Activated T-cell treated with anti-CD3 and anti-CD28 coated beads, Interleukin-2, amount 50 U/mL, for 24 hours (primary cell): ENCODE measurements around the gene SWSAP1.
A peak's percentile ranks its signal among the peaks of the same experiment; 100 is the strongest.
"Not testable (repeated sequence)": the region's sequence is repeated elsewhere in the genome, so short reads cannot be mapped to it uniquely, and the experiment has no call there.

Experiments
- DNase-seq: peaks from one replicate; pipeline ENCODE4 v3.0.0-alpha.2; 2020
- H3K27ac Mint-ChIP-seq: 2 replicates; pipeline ENCODE4 v1.8.0; 2020; ENCODE audit warnings: mild to moderate bottlenecking, mixed read lengths
- H3K27me3 Mint-ChIP-seq: 2 replicates; pipeline ENCODE4 v1.8.0; 2020; ENCODE audit warnings: mixed read lengths
- H3K36me3 Mint-ChIP-seq: 2 replicates; pipeline ENCODE4 v1.8.0; 2020; ENCODE audit warnings: low read depth, mixed read lengths
- H3K4me1 Mint-ChIP-seq: 2 replicates; pipeline ENCODE4 v1.8.0; 2020; ENCODE audit warnings: low read depth, mixed read lengths
- H3K4me3 Mint-ChIP-seq: 2 replicates; pipeline ENCODE4 v1.8.0; 2020; ENCODE audit warnings: mild to moderate bottlenecking, moderate library complexity, mixed read lengths
- H3K9me3 Mint-ChIP-seq: 2 replicates; pipeline ENCODE4 v1.8.0; 2020; ENCODE audit warnings: mixed read lengths

The SWSAP1 gene

DNA sequence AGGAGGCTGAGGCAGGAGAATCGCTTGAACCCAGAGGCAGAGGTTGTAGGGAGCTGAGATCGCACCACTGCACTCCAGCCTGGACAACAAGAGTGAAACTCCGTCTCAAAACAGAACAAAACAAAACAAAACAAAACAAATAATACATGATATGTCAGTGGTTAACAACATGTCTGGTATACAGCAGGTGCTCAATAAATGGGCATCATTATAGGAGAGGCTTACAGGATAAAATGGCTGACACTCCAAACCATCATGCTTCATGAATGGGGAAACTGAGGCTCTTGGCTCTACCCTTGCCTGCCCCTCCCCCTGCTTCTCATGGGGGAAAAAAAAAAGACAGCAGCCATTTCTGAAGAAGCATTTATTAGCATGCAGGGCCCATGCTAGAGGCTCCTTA is 32.0 kb upstream of the SWSAP1 start:
- no peaks in the 10 kb centered on the region for H3K9me3 Mint-ChIP-seq
- H3K4me3 Mint-ChIP-seq = no peak overlapping the region
- H3K27ac Mint-ChIP-seq = no peak overlapping the region
- H3K27me3 Mint-ChIP-seq = no peaks in the 10 kb centered on the region
- DNase-seq = no peak
- peaks cover 15% of the 10 kb centered on the region for H3K36me3 Mint-ChIP-seq
- H3K4me1 Mint-ChIP-seq = peaks cover 47% of the 10 kb centered on the region

- H3K36me3 Mint-ChIP-seq = peaks cover 20% of the 10 kb centered on the region
- peaks cover 32% of the 10 kb centered on the region for H3K4me1 Mint-ChIP-seq
- H3K27ac Mint-ChIP-seq = peak overlapping the region; percentile 93
- DNase-seq = no peak
- H3K4me3 Mint-ChIP-seq = peak overlapping the region; percentile 93
- H3K27me3 Mint-ChIP-seq = no peaks in the 10 kb centered on the region
- H3K9me3 Mint-ChIP-seq = peaks cover 4% of the 10 kb centered on the region
Measured at GRCh38 chr19:11345122-11345803, 29.2 kb upstream of the SWSAP1 start.

DNA sequence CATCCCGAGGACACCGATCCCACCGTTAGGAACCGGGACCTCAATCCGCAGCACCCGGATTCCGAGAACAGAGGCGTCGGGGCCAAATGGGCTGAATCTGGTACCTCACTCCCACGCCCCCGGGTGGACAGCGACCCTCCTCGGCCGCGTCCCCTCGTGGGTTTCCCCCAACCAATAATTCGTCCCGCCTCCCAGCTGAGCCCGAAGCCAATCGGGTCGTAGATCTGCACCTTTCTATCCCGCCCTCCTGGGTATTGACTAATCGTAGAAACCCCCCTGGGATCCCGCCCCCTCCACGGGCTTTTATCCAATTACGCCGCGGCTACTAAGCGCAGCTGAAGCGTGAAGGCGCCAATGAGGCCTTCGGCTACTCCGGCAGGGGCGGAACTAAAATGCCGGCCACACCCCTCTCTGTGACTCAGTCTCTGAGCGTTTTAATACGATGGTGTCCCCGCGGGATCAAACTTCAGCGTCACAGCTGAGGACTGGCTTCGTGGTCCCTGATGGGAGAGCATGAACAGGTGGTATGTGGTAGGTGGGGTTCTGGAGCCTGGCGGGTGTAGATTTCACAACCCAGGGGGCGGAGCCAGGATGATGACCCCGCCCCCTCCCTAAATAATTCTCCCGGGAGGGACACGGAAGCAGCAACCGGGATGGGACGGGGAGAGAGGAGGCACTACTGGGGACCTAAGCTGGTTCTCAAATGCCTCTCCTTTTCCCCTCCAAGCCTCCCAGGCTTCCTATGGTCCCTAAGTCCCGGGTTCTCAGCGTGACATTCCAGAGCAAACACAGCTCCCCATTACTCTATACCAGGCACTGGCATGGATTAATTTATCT is 28.1 kb upstream of the SWSAP1 start, which contains the start of the genes CCDC159 and TMEM205:
TSS of gene CCDC159 (plus strand) at position 416 of the 837 bp plus-strand sequence. CDS start at position 504, 88 bp downstream.
TSS of gene TMEM205 (minus strand) at position 165 of the 837 bp plus-strand sequence. CDS start 649 bp downstream, outside the sequence.
- Mint-ChIP-seq H3K27me3 (no peaks in the 10 kb centered on the region), H3K9me3 (peaks cover 4% of the 10 kb centered on the region), H3K4me1 (peaks cover 32% of the 10 kb centered on the region), H3K27ac (peak within 1 kb of the TSS; percentile 93), H3K36me3 (peaks cover 20% of the 10 kb centered on the region), H3K4me3 (peak within 1 kb of the TSS; percentile 93)
- peak; percentile 98 for DNase-seq

- DNase-seq = no peak
- no peaks in the 10 kb centered on the region for H3K27me3 Mint-ChIP-seq
- peaks cover 15% of the 10 kb centered on the region for H3K36me3 Mint-ChIP-seq
- H3K9me3 Mint-ChIP-seq = peaks cover 4% of the 10 kb centered on the region
- peaks cover 32% of the 10 kb centered on the region for H3K4me1 Mint-ChIP-seq
- peak overlapping the region; percentile 61 for H3K27ac Mint-ChIP-seq
- peak overlapping the region; percentile 93 for H3K4me3 Mint-ChIP-seq
Measured at GRCh38 chr19:11347546-11348039, 26.9 kb upstream of the SWSAP1 start.

GRCh38 chr19:11349171-11349570 is 25.3 kb upstream of the SWSAP1 start:
- peaks cover 4% of the 10 kb centered on the region for H3K9me3 Mint-ChIP-seq
- peaks cover 30% of the 10 kb centered on the region for H3K4me1 Mint-ChIP-seq
- no peak overlapping the region for H3K27ac Mint-ChIP-seq
- no peak overlapping the region for H3K4me3 Mint-ChIP-seq
- no peaks in the 10 kb centered on the region for H3K27me3 Mint-ChIP-seq
- peaks cover 12% of the 10 kb centered on the region for H3K36me3 Mint-ChIP-seq
- no peak for DNase-seq

DNA sequence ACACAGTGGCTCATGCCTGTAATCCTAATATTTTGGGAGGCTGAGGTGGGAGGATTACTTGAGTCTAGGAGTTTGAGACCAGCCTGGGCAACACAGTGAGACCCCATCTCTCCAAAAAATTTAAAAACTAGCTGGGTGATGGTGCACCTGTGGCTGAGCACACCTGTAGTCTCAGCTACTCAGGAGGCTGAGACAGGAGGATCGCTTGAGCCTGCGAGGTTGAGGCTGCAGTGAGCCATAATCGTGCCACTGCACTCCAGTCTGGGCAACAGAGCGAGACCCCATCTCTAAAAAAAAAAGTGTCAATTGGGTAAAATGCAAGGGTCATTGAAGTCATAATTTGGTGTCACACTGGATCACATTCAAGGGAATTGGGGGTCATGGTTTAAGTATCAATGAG is 20.4 kb upstream of the SWSAP1 start:
- H3K36me3 Mint-ChIP-seq, H3K4me3 Mint-ChIP-seq, H3K9me3 Mint-ChIP-seq: not testable (repeated sequence)

DNA sequence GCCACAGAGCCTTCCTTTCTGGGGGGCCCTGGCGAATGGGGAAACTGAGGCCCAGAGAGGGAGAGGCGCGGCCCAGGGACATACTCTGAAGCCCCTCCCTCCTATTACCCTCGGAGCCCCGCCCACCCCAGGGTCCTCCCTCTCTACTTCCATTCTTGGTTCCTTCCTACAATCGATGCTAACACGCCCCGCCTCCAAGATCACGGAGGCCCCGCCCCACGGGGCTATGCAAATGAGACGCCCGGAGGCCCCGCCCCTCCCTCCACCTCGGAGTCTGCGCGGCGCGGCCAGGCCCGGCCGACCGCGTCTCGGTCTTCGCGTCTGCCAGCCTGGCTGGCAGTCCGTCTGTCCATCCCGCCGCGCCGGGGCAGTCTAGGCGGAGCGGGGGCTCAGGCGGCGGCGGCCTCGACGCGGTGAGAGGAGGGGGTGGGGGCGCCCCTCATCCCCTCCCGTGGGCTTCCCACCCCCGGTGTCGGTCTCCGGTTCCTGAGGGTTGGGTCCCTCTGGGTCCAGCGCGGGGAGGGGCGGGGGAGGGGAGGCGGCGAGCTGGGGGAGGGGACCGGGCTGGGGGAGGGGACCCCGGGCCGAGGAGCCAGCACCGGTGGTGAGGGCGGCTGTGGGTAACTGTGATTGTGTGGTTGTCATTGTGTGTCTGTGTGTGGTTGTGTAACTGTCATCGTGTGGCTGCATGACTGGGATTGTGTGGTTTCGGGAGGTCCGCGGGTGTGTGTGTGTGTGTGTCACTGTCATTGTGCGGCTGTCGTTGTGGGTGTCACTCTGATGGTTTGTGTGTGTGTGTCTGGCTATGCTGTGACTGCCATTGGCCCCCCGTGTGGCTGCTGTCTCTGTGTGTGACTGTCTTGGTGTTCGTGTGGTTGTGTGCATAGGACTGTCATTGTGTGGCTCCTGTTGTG is 19.0 kb upstream of the SWSAP1 start, which contains the start of gene PLPPR2:
TSS of gene PLPPR2 (plus strand) at position 273 of the 914 bp plus-strand sequence. CDS start 2,242 bp downstream, outside the sequence.
- H3K27ac Mint-ChIP-seq = peak within 1 kb of the TSS; percentile 55
- peak within 1 kb of the TSS; percentile 66 for H3K4me3 Mint-ChIP-seq
- DNase-seq = peak; percentile 89

More for the DNA sequence above, 20.4 kb upstream of the SWSAP1 start:
- H3K27me3 Mint-ChIP-seq = peaks cover 11% of the 10 kb centered on the region
- not testable (repeated sequence) for H3K4me1 Mint-ChIP-seq, DNase-seq, H3K27ac Mint-ChIP-seq

DNA sequence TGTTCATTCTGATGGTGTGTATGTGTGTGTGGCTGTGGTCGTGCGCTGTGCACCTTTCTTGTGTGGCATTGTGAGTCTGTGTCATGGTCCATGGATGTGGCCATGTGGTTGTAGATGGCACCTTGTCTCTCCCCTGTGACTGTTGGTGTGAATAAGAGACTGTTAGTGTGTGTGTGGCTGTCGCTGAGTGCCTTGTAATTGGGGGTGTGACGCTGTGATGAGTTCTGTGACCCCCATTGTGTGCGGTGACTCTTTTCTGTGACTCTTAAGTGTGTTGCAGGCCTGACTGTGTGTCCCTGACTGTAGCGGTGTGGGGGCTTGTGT is 18.4 kb upstream of the SWSAP1 start:
- Mint-ChIP-seq H3K4me3 (peak overlapping the region; percentile 66), H3K27ac (peak overlapping the region; percentile 55), H3K27me3 (peaks cover 11% of the 10 kb centered on the region), H3K9me3 (no peaks in the 10 kb centered on the region), H3K4me1 (peaks cover 8% of the 10 kb centered on the region), H3K36me3 (no peaks in the 10 kb centered on the region)
- no peak for DNase-seq

More for the DNA sequence above, 19.0 kb upstream of the SWSAP1 start, which contains the start of gene PLPPR2:
- peaks cover 11% of the 10 kb centered on the region for H3K27me3 Mint-ChIP-seq
- H3K36me3 Mint-ChIP-seq = no peaks in the 10 kb centered on the region
- H3K4me1 Mint-ChIP-seq = peaks cover 8% of the 10 kb centered on the region
- H3K9me3 Mint-ChIP-seq = no peaks in the 10 kb centered on the region

DNA sequence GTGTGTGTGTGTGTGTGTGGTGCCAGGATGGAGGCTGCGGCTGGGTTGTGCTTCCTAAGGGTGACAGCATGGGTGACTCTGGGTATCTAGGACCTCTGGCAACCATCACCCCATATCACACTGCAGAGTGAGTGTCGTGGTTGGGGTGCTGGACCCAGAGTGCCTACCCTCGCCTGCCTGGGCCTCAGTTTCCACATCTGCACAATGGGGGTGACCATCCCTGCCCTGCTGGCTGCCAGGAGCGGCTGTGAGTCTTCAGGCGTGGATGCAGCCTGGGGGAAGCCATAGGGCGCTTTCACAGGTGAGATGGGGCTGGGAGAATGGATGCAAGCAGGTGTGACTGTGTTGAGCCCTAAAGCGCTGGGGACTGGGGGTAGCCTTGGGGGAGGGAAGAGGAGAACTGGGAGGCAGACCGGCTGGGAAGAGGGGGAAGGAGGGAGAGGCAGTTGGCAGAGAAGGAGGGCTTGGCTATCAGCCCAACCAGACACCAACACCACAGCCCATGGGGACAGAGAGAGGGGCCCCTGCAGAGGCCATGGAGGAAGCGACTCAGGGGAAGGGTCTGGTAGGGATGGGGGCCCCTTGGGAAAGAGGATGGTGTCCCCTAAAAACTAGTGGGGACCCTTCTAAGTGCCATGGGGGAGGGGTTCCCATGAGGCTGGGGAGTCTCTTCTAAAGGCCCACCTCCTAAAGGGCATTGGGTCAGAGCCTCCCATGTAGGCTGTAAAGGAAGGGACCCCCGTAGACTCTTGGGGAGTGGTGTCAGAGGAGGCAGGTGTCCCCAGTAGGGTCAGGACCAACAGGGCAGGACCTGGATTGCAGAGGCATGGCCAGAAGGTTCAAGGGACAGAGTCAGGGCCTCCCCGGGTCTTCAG is 17.6 kb upstream of the SWSAP1 start:
- H3K27me3 Mint-ChIP-seq = peaks cover 11% of the 10 kb centered on the region
- no peak overlapping the region for H3K27ac Mint-ChIP-seq
- peaks cover 8% of the 10 kb centered on the region for H3K4me1 Mint-ChIP-seq
- H3K9me3 Mint-ChIP-seq = no peaks in the 10 kb centered on the region
- H3K36me3 Mint-ChIP-seq = no peaks in the 10 kb centered on the region
- DNase-seq = no peak
- H3K4me3 Mint-ChIP-seq = no peak overlapping the region

GRCh38 chr19:11359421-11359820 is 15.0 kb upstream of the SWSAP1 start:
- Mint-ChIP-seq H3K4me3 (no peak overlapping the region), H3K4me1 (peaks cover 8% of the 10 kb centered on the region), H3K27ac (no peak overlapping the region), H3K27me3 (peaks cover 11% of the 10 kb centered on the region), H3K36me3 (peaks cover under 1% of the 10 kb centered on the region), H3K9me3 (no peaks in the 10 kb centered on the region)
- no peak for DNase-seq

DNA sequence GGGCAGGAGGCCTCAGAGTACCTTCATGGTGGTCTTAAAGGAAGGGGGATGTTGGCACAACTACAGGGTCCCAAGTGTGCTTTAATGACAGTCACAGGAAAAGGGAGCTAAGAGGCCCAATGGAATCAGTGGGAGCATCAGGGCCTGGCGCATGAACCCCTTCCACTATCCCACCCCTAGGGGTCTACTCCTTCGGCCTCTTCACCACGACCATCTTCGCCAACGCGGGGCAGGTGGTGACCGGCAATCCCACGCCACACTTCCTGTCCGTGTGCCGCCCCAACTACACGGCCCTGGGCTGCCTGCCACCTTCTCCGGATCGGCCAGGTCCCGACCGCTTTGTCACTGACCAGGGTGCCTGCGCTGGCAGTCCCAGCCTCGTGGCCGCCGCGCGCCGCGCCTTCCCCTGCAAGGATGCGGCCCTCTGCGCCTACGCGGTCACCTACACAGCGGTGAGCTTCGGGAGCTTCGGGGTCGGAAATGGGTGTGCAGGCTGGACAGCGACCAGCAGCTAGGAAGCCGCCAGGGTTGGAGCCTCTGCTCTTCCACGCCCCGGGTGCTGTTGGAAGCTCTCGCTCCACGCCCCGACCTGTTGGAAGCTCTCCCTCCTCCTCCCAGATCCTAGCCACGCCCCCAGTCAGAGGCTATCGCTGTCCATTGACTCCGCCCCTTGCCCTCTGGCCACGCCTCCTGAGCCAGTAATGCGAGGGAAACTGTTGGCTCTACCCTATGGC is 13.3 kb upstream of the SWSAP1 start:
- no peak for DNase-seq
- H3K9me3 Mint-ChIP-seq = no peaks in the 10 kb centered on the region

DNA sequence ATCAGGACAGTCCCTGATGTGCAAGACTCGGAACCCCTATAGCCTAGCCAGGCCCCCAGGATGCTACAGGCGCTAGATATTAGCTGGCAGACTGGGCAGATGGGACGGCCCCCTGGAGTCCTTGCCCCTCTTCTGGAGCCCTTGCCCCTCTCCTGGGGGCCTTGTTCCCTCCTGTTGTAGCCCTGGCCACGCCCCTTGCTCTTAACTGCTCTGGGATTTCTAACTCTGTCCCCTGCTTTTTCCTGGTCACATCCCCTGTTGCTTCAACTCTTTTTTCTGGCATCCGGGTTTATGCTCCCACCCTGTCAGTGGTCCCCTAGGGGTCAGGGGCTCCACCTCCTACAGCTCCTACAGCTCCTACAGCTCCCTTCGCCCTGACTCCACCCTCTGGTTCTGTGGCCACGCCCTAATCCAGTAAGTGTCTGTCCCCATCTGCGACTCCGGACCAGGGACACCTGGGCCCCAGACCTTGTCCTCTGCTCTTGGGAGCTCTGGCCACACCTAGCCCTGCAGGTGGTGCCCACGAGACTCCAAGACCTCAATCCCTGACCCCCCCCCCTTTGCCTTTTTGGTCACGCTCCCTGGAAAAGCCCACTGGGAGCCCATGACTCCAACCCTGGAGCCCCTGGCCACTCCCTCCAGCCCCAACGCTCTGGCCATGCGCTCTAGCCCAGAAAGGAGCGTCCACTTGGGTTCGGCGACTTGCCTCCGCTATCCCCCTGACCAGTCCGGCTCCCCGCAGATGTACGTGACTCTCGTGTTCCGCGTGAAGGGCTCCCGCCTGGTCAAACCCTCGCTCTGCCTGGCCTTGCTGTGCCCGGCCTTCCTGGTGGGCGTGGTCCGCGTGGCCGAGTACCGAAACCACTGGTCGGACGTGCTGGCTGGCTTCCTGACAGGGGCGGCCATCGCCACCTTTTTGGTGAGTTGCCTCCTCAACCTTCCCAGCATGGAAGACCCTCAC is 12.4 kb upstream of the SWSAP1 start:
- no peak overlapping the region for H3K27ac Mint-ChIP-seq
- no peaks in the 10 kb centered on the region for H3K4me1 Mint-ChIP-seq
- no peaks in the 10 kb centered on the region for H3K9me3 Mint-ChIP-seq
- peaks cover 10% of the 10 kb centered on the region for H3K36me3 Mint-ChIP-seq
- no peak overlapping the region for H3K4me3 Mint-ChIP-seq
- no peaks in the 10 kb centered on the region for H3K27me3 Mint-ChIP-seq
- no peak for DNase-seq

More for the DNA sequence above, 13.3 kb upstream of the SWSAP1 start:
- H3K4me3 Mint-ChIP-seq = no peak overlapping the region
- H3K4me1 Mint-ChIP-seq = peaks cover 1% of the 10 kb centered on the region
- no peak overlapping the region for H3K27ac Mint-ChIP-seq
- H3K36me3 Mint-ChIP-seq = peaks cover 7% of the 10 kb centered on the region
- H3K27me3 Mint-ChIP-seq = peaks cover 5% of the 10 kb centered on the region
